IMR-90 (cell line): Measurements from ENCODE around the gene LAMA5. TPM values are rescaled to one million over a fixed set of nuclear protein-coding genes. Genes with fewer than 3 reads are reported as not detected.

Source experiments
- polyA plus RNA-seq, 3 experiments: library from polyadenylated mRNA; depleted of rRNA; stranded (reverse); fragments of >200 nt; gene quantifications; 2 replicates each; pipeline ENCODE4 v1.2.3, GENCODE V29; 2012; ENCODE audit warnings: low replicate concordance in 1 of 3
- total RNA-seq: library from RNA; depleted of rRNA; stranded (reverse); fragments of >200 nt; gene quantifications from 2 replicates; pipeline ENCODE4 v1.2.3, GENCODE V29; 2012
- TF ChIP-seq, protein P1 (sequence below): conservative IDR thresholded peaks from 2 replicates; pipeline ENCODE4 v1.5.1; 2012; ENCODE audit warnings: mild to moderate bottlenecking, low read depth, low read length, improper control_type of control experiment

Gene LAMA5
- total and polyA plus RNA-seq, 2 of the 4 experiments (the other 2 are of a cell fraction), result 0.90 to 7.3 TPM

DNA sequence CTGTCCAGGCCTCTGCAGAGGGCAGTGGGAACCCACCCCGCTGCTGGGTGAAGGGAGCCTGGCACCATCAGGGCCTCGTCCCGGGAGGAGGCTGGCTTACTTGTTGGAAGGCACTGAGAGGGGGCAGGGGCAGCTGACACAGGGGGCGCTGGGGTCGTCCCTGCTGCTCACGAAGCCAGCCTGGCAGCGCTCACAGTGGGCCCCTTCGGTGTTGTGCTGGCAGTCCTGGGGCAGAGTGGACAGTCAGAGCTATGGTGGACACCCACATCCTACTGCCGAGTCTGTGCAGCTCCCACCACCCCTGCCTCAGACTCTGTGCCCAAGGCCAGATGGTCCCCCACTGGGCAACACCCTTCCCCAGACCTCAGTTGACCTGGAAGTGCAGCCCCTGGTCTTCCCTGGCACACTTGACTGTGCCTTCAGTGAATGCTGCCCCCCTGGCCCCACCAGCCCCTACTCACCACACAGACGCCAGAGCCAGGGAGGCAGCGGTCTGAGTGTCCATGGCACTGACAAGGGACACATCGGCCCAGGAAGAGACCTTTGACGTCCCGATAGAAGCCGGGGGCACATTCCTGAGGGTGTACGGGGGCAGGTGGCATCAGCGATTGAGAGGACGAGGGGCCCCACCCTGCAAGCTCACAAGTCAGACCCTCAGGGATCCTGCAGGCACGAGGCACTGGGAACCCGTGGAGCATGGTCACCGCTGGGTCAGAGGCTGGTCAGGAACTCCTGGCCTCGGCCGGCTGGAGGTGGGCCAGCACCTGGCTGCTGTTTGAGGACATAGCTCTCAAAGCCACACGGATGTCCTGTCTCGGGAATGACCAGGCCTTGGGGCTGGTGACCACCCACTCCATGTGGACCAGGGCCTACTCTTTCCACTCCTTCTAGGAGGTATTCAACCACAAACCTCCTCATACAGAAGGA, 42.9 kb downstream of the LAMA5 start (continued):
- TF ChIP-seq, protein P1, sequence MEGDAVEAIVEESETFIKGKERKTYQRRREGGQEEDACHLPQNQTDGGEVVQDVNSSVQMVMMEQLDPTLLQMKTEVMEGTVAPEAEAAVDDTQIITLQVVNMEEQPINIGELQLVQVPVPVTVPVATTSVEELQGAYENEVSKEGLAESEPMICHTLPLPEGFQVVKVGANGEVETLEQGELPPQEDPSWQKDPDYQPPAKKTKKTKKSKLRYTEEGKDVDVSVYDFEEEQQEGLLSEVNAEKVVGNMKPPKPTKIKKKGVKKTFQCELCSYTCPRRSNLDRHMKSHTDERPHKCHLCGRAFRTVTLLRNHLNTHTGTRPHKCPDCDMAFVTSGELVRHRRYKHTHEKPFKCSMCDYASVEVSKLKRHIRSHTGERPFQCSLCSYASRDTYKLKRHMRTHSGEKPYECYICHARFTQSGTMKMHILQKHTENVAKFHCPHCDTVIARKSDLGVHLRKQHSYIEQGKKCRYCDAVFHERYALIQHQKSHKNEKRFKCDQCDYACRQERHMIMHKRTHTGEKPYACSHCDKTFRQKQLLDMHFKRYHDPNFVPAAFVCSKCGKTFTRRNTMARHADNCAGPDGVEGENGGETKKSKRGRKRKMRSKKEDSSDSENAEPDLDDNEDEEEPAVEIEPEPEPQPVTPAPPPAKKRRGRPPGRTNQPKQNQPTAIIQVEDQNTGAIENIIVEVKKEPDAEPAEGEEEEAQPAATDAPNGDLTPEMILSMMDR, result no peak
